ENCODE measurements around the gene PGPEP1. TPM values are rescaled to one million over a fixed set of nuclear protein-coding genes. Genes with fewer than 3 reads are reported as not detected.

PGPEP1 gene
- total RNA-seq, 1 donor from 2014 or later, result 5.4 TPM

DNA sequence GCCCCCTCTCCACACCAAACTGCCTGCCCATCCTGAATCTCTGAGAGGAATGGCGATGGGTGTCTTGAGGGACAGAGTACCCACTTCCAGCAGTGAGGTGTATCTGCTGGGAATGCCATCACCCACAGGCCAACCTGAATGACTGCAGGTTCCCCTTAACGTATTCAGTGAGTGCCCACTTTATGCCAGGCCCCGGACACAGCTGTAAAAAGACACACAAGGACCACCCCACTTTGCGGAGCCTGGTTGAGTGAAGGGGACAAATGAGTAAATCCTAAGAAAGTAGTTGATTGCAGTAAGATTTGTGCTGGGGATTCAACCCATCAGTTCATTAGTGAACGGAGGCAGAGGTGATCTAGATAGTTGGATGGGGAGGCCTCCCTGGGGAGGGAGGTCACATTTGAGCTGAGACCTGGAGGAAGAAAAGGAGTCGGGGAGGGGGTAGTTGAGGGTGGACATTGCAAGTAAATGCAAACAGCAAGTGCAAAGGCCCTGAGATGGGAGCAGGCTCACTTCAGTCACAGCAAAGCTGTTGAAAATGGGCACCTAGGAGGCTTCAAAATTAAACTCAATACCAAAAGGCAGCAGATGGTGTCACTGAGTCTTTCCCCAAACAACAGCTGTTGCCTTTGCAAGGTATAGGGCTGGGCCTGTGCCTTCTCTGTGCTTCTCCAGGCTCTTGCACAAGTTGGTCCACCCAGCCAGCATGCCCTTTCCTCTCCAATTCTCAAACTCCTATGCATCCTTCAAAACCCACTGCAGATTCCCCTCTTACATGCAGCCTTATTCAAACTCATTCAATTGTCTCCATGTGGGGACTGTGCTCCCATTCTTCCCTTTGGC is 49.9 kb downstream of the PGPEP1 start:
- no peak for DNase-seq (ENCODE audit: low read depth)
- TF ChIP-seq, protein P1, sequence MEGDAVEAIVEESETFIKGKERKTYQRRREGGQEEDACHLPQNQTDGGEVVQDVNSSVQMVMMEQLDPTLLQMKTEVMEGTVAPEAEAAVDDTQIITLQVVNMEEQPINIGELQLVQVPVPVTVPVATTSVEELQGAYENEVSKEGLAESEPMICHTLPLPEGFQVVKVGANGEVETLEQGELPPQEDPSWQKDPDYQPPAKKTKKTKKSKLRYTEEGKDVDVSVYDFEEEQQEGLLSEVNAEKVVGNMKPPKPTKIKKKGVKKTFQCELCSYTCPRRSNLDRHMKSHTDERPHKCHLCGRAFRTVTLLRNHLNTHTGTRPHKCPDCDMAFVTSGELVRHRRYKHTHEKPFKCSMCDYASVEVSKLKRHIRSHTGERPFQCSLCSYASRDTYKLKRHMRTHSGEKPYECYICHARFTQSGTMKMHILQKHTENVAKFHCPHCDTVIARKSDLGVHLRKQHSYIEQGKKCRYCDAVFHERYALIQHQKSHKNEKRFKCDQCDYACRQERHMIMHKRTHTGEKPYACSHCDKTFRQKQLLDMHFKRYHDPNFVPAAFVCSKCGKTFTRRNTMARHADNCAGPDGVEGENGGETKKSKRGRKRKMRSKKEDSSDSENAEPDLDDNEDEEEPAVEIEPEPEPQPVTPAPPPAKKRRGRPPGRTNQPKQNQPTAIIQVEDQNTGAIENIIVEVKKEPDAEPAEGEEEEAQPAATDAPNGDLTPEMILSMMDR (conservative IDR thresholded peaks at IDR 0.05; ENCODE audit: low read depth, low read length), result no peak
- H3K4me3 ChIP-seq (ENCODE audit: low read depth, low read length), result peak overlapping the region; percentile 85

DNA sequence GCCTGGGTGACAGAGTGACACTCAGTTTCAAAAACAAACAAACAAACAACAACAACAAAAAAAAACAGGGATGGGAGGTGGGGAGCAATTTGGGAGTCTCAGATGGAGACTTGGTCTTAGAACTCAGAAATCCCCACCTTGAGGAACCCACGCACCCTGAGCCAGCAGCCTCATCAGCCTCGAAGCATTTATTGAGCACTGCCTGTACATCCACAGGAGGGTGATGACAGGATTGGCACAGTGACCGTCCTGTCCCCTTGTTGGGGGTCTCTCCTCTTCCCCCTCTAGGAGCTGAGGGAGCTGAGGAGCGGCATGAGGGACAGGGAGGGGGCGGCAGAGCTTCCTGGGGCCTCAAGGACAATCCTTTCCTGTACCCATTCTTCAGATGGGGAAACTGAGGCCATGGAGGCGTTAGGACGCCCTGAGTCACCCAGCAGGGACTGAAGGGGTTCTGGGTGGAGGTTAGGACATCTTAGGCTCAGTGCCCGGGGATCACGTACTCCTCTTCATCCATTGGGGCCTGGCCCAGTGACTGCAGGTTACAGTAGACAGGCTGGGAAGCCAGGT is 51.2 kb downstream of the PGPEP1 start:
- TF ChIP-seq, protein P1 (conservative IDR thresholded peaks at IDR 0.05; ENCODE audit: low read depth, low read length), result no peak
- H3K4me3 ChIP-seq (ENCODE audit: low read depth, low read length), result no peak overlapping the region
- DNase-seq (ENCODE audit: low read depth), result no peak

DNA sequence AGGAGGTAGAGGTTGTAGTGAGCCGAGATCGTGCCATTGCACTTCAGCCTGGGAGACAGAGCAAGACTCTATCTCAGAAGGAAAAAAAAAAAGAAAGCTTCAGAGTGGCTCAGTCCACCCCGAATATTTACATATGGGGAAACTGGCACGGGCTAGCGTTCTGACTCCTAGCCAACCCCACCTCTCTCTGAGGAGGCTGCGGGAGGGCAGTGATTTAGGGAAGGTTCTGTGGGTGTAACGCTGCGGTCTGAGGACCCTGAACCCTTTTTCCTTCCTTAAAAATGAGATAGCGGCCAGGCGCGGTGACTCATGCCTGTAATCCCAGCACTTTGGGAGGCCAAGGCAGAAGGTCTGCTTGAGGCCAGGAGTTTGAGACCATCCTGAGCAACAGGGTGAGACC is 52.0 kb downstream of the PGPEP1 start:
- no peak for DNase-seq (ENCODE audit: low read depth)
- TF ChIP-seq, protein P1 (conservative IDR thresholded peaks at IDR 0.05; ENCODE audit: low read depth, low read length), result no peak
- no peak overlapping the region for H3K4me3 ChIP-seq (ENCODE audit: low read depth, low read length)

DNA sequence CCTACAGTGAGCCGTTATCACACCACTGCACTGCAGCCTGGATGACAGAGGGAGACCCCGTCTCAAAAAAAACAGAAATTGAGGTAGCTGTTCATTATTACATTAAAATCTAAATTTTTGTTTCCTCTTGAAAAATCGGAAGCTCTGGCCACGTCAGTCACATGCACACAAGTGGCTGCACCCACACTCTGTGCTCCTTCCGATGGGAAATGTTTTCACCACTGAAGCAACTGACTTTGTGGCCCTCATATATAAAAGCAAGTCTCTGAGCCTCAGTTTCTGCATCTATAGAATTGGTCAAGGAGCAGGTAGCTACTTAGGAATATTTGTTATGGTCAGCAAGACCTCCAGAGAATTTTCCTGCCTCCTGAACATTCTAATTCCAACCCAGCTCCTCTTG is 52.5 kb downstream of the PGPEP1 start:
- H3K4me3 ChIP-seq (ENCODE audit: low read depth, low read length), result no peak overlapping the region
- no peak for DNase-seq (ENCODE audit: low read depth)
- TF ChIP-seq, protein P1 (conservative IDR thresholded peaks at IDR 0.05; ENCODE audit: low read depth, low read length), result no peak

DNA sequence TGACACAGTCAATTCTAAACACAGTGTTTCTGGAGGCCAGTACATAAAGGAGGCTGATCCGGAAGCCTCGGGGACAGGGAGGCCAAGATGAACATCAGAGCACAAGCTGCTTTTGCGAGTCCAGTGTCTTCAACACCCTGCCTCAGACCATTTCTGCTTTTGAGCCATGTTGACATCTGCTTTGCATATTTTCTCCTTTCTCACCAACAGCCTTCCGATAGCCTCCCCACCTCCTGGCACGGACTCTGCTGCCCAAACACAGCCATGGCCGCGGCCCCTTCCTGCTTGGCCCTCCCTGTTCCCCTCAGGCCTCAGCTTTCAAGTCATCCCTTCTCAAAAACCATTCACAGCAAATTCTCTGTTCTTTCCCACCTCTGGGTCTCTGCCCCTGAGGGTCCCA is 53.4 kb downstream of the PGPEP1 start:
- H3K4me3 ChIP-seq (ENCODE audit: low read depth, low read length), result no peak overlapping the region
- TF ChIP-seq, protein P1 (conservative IDR thresholded peaks at IDR 0.05; ENCODE audit: low read depth, low read length), result no peak
- DNase-seq (ENCODE audit: low read depth), result no peak

DNA sequence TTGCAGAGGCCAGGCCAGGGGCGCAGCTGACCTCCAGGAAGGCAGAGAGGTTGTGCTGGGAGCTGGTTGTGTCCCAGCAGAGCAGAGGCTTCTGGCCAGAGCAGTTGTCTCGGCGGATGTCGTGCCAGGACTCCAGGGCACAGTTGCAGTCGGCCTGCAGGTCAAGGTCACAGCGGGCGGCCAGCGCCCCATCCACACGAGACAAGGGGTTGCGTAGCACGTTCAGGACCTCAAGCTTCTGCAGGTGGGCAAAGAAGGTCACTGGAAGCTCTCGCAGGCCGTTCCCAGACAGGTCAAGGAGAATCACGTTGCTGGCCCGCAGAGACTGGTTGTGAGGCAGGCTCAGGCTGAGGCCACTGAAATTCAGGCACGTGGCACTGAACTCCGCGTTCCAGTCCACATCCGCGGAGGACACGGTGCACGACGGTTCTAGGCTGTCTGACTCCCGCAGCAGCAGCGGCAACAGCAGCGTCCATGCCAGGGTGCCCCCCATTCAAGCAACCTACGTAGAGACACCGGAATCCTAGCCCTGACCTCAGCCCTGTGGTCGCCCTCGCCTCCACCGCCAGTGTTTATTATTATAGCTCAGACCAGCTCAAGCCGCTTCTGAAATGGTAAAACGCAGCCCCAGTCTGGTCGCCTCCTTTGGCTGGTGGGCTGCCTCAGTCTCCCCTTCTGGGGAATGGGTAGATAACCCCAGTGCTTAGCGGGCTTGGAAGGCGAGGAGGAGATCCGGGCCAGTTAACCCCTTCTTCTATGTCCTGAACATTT is 56.3 kb downstream of the PGPEP1 start:
- no peak for DNase-seq (ENCODE audit: low read depth)
- H3K4me3 ChIP-seq (ENCODE audit: low read depth, low read length), result no peak overlapping the region
- TF ChIP-seq, protein P1 (conservative IDR thresholded peaks at IDR 0.05; ENCODE audit: low read depth, low read length), result no peak

Data from epithelial cell of proximal tubule (primary cell).